ENCODE measurements around the gene ZNF384. TPM values are rescaled to one million over a fixed set of nuclear protein-coding genes. Genes with fewer than 3 reads are reported as not detected.

Gene ZNF384
- total RNA-seq, 1 donor from 2014 or later: 78.3 TPM

DNA sequence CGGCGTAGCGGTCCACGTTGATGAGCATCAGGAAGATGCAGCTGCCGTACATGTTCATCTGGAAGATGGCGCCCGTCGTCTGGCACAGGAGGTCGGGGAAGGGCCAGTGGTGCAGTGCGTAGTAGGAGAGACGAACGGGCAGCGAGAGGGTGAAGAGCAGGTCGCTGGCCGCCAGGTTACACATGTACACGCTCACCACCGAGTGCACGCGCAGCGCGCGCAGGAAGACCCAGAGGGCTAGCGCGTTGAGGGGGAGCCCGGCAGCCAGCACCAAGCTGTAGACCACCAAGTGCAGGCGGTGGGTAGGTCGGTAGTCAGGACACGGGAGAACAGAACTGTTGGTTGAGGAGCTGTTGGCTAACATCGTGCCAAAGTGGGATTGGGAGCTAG is 68.3 kb downstream of the ZNF384 start:
- H3K4me1 Mint-ChIP-seq (ENCODE audit: unreplicated experiment): no peaks in the 10 kb centered on the region
- DNase-seq (ENCODE audit: extremely low spot score, unreplicated experiment): no peak
- H3K36me3 Mint-ChIP-seq: no peaks in the 10 kb centered on the region
- peaks cover 26% of the 10 kb centered on the region for H3K27me3 Mint-ChIP-seq
- TF ChIP-seq CTCF (conservative IDR thresholded peaks at IDR 0.05): no peak
- no peak overlapping the region for H3K4me3 Mint-ChIP-seq
- no peaks in the 10 kb centered on the region for H3K9me3 Mint-ChIP-seq
- H3K27ac Mint-ChIP-seq: no peak overlapping the region

- H3K9me3 Mint-ChIP-seq: no peaks in the 10 kb centered on the region
- peak; percentile 73 for TF ChIP-seq CTCF (conservative IDR thresholded peaks at IDR 0.05)
- DNase-seq (ENCODE audit: extremely low spot score, unreplicated experiment): no peak
- peaks cover 26% of the 10 kb centered on the region for H3K27me3 Mint-ChIP-seq
- no peaks in the 10 kb centered on the region for H3K36me3 Mint-ChIP-seq
- no peaks in the 10 kb centered on the region for H3K4me1 Mint-ChIP-seq (ENCODE audit: unreplicated experiment)
- no peak overlapping the region for H3K27ac Mint-ChIP-seq
- no peak overlapping the region for H3K4me3 Mint-ChIP-seq
These were observed 68.9 kb downstream of the ZNF384 start for GRCh38 chr12:6620137-6620884.

DNA sequence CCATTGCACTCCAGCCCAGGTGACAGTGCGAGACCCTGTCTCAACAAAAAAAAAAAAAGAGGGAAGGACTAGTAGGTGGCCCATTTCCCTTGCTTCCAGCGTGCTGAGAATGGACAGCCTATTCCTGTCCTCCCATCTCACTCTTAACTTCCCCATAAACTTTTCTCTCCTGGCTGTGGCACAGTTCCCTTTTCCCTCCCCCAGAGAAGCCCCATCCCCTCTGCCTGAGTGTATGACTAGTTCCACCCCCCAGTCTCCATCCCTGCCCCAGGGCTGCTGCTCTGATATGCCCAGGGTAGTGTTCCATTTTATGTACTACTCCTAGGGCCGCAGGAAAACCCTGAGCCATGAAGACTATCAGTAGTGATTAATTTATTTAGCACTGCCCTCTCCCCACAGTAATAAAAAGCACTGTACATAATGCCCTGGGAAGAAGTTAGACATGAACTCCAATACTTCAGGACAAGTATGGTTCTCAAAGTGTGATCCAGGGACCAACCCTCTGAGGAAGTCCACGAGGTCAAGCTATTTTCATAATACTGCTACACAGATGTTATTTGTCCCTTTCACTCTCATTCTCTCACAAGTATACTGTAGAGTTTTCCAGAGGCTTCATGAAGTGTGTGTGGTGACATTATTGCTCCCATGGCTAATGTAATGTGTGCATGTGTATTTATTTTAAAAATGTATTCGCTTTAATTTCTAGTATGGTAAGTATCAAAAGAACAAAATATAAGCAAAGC is 70.5 kb downstream of the ZNF384 start:
- no peak for TF ChIP-seq CTCF (conservative IDR thresholded peaks at IDR 0.05)
- Mint-ChIP-seq H3K4me3 (no peak overlapping the region), H3K36me3 (no peaks in the 10 kb centered on the region), H3K27ac (peak overlapping the region; percentile 4), H3K27me3 (peaks cover 26% of the 10 kb centered on the region), H3K9me3 (no peaks in the 10 kb centered on the region), H3K4me1 (ENCODE audit: unreplicated experiment) (peaks cover 10% of the 10 kb centered on the region)
- DNase-seq (ENCODE audit: extremely low spot score, unreplicated experiment): no peak

Other genes starting within 250 kb of the ZNF384 start
- gene CD27, start 244.4 kb downstream of the ZNF384 start, total RNA-seq (ENCODE audit: low replicate concordance): not detected in 2 replicates
- 12.4 and 21.1 TPM in 2 replicates for gene TAPBPL, start 237.3 kb downstream of the ZNF384 start, total RNA-seq (ENCODE audit: low replicate concordance)
- 10.1 and 12.7 TPM in 2 replicates for gene VAMP1, start 218.7 kb downstream of the ZNF384 start, total RNA-seq (ENCODE audit: low replicate concordance)
- 213 and 396 TPM in 2 replicates for gene MRPL51, start 196.1 kb downstream of the ZNF384 start, total RNA-seq (ENCODE audit: low replicate concordance)
- 96.5 and 109 TPM in 2 replicates for gene NCAPD2, start 195.3 kb downstream of the ZNF384 start, total RNA-seq (ENCODE audit: low replicate concordance)
- gene GAPDH, start 154.9 kb downstream of the ZNF384 start, total RNA-seq (ENCODE audit: low replicate concordance): 2,317 and 5,618 TPM in 2 replicates
- gene IFFO1, start 133.3 kb downstream of the ZNF384 start, total RNA-seq (ENCODE audit: low replicate concordance): 9.1 and 17.5 TPM in 2 replicates
- 60.9 and 106 TPM in 2 replicates for gene NOP2, start 121.1 kb downstream of the ZNF384 start, total RNA-seq (ENCODE audit: low replicate concordance)
- 270 and 289 TPM in 2 replicates for gene CHD4, start 82.0 kb downstream of the ZNF384 start, total RNA-seq (ENCODE audit: low replicate concordance)
- 2.7 and 19.9 TPM in 2 replicates for gene LPAR5, start 53.4 kb downstream of the ZNF384 start, total RNA-seq (ENCODE audit: low replicate concordance)
- 3.9 and 7.1 TPM in 2 replicates for gene ACRBP, start 41.9 kb downstream of the ZNF384 start, total RNA-seq (ENCODE audit: low replicate concordance)
- 58.1 and 102 TPM in 2 replicates for gene ING4, start 26.3 kb downstream of the ZNF384 start, total RNA-seq (ENCODE audit: low replicate concordance)
- 0.95 and 3.9 TPM in 2 replicates for gene PIANP, start 11.4 kb upstream of the ZNF384 start, total RNA-seq (ENCODE audit: low replicate concordance)
- gene COPS7A, start 34.7 kb upstream of the ZNF384 start, total RNA-seq (ENCODE audit: low replicate concordance): 35.4 and 94.5 TPM in 2 replicates
- 187 and 371 TPM in 2 replicates for gene MLF2, start 63.8 kb upstream of the ZNF384 start, total RNA-seq (ENCODE audit: low replicate concordance)
- gene PTMS, start 77.0 kb upstream of the ZNF384 start, total RNA-seq (ENCODE audit: low replicate concordance): 191 and 395 TPM in 2 replicates
- gene LAG3, start 83.1 kb upstream of the ZNF384 start, total RNA-seq (ENCODE audit: low replicate concordance): 0.52 and 2.6 TPM in 2 replicates
- 0.64 and 0.65 TPM in 2 replicates for gene CD4, start 100.2 kb upstream of the ZNF384 start, total RNA-seq (ENCODE audit: low replicate concordance)
- gene GPR162, start 132.4 kb upstream of the ZNF384 start, total RNA-seq (ENCODE audit: low replicate concordance): 5.4 and 17.8 TPM in 2 replicates
- gene P3H3, start 139.0 kb upstream of the ZNF384 start, total RNA-seq (ENCODE audit: low replicate concordance): 40.7 and 66.0 TPM in 2 replicates
- 6.3 and 25.2 TPM in 2 replicates for gene GNB3, start 151.6 kb upstream of the ZNF384 start, total RNA-seq (ENCODE audit: low replicate concordance)
- 31.7 and 33.5 TPM in 2 replicates for gene CDCA3, start 161.9 kb upstream of the ZNF384 start, total RNA-seq (ENCODE audit: low replicate concordance)
- gene USP5, start 162.8 kb upstream of the ZNF384 start, total RNA-seq (ENCODE audit: low replicate concordance): 121 and 198 TPM in 2 replicates
- 565 and 954 TPM in 2 replicates for gene TPI1, start 178.2 kb upstream of the ZNF384 start, total RNA-seq (ENCODE audit: low replicate concordance)
- 6.5 and 13.9 TPM in 2 replicates for gene SPSB2, start 183.9 kb upstream of the ZNF384 start, total RNA-seq (ENCODE audit: low replicate concordance)
- 10.1 and 20.0 TPM in 2 replicates for gene LRRC23, start 215.4 kb upstream of the ZNF384 start, total RNA-seq (ENCODE audit: low replicate concordance)
- gene ENO2, start 225.2 kb upstream of the ZNF384 start, total RNA-seq (ENCODE audit: low replicate concordance): 32.2 and 33.1 TPM in 2 replicates
- gene ATN1, start 238.6 kb upstream of the ZNF384 start, total RNA-seq (ENCODE audit: low replicate concordance): 131 and 139 TPM in 2 replicates